GM12878 (cell line): Measurements from ENCODE around the gene BAK1. TPM values are rescaled to one million over a fixed set of nuclear protein-coding genes. Genes with fewer than 3 reads are reported as not detected.

Experiments
- ATAC-seq: fragments of 200-7000 bp; cut with Tn5 transposase; 3 replicates; pipeline ENCODE4 v1.9.1; 2020; ENCODE audit warnings: mild to moderate bottlenecking, moderate library complexity
- BruUV-seq: library from RNA; stranded (reverse); fragments of 400-500 nt; replicated peaks from 2 replicates; lab custom pipeline; 2021; lab: Mats Ljungman, UMichigan
- CTCF ChIA-PET: fragments of 300-600 bp; sonication (Branson Sonifier 250); formaldehyde crosslinking; extraction: SDS; loops from one replicate; lab custom pipeline; 2021; ENCODE audit warnings: inconsistent platforms; lab: Yijun Ruan, JAX
- POLR2A ChIA-PET: fragments of 350-600 bp; formaldehyde crosslinking; extraction: SDS; loops from one replicate; lab custom pipeline; 2021; ENCODE audit warnings: inconsistent platforms; lab: Charles Lee
- RAD21 ChIA-PET: fragments of 300-600 bp; sonication (Branson Sonifier 250); formaldehyde crosslinking; loops from one replicate; lab custom pipeline; 2023; ENCODE audit warnings: antibody characterized with exemption; ENCODE audit not compliant: unreplicated experiment; lab: Charles Lee
- SMC1A ChIA-PET: fragments of 300-600 bp; sonication (Branson Sonifier 250); formaldehyde crosslinking; loops from one replicate; lab custom pipeline; 2023; ENCODE audit not compliant: unreplicated experiment, uncharacterized antibody; lab: Charles Lee
- DNase-seq: peaks from one replicate; pipeline ENCODE4 v3.0.0-alpha.2; 2011; ENCODE audit warnings: low read depth, low spot score
- FAIRE-seq: peaks from 3 replicates; lab custom pipeline; 2011; peaks lifted over from hg19 to GRCh38; lab: Jason Lieb, UNC
- H2AFZ ChIP-seq: 2 replicates; pipeline ENCODE4 v1.6.0; 2011; ENCODE audit warnings: low read depth, low read length, control low read depth; ENCODE audit not compliant: control insufficient read depth
- H3K27ac ChIP-seq: 2 replicates; pipeline ENCODE4 v1.5.1; 2011; ENCODE audit warnings: control low read depth; ENCODE audit not compliant: control insufficient read depth, insufficient read depth
- H3K27me3 ChIP-seq, 2 experiments: replicated peaks in 1 of 2; 2 replicates each; pipeline versions ENCODE4 v1.6.0 to v1.6.1; 2011; ENCODE audit warnings: low read length in 1 of 2; ENCODE audit not compliant: control insufficient read depth in 2 of 2, insufficient read depth in 2 of 2
- H3K36me3 ChIP-seq, 2 experiments: 2 replicates each; pipeline ENCODE4 v1.5.1; 2011; ENCODE audit warnings: low read length in 1 of 2; ENCODE audit not compliant: control insufficient read depth in 2 of 2, insufficient read depth in 2 of 2
- H3K4me1 ChIP-seq: 2 replicates; pipeline ENCODE4 v1.6.1; 2011; ENCODE audit warnings: mild to moderate bottlenecking, low read length, moderate library complexity, mixed read lengths; ENCODE audit not compliant: control insufficient read depth, insufficient read depth
- H3K4me2 ChIP-seq: 2 replicates; pipeline ENCODE4 v1.6.0; 2011; ENCODE audit warnings: control low read depth; ENCODE audit not compliant: control insufficient read depth, insufficient read depth
- H3K4me3 ChIP-seq: fragments of 200-600 bp; sonication (generic); 2 replicates; pipeline ENCODE4 v1.5.1; 2016
- H3K79me2 ChIP-seq: 2 replicates; pipeline ENCODE4 v1.6.0; 2011; ENCODE audit warnings: low read length; ENCODE audit not compliant: control insufficient read depth, insufficient read depth
- H3K9ac ChIP-seq: 2 replicates; pipeline ENCODE4 v1.8.0; 2011; ENCODE audit warnings: low read length, control low read depth, mixed read lengths; ENCODE audit not compliant: control insufficient read depth, insufficient read depth
- H3K9me3 ChIP-seq: replicated peaks from 3 replicates; pipeline ENCODE4 v1.5.1; 2011; ENCODE audit warnings: mild to moderate bottlenecking, low read length; ENCODE audit not compliant: control insufficient read depth, insufficient read depth
- H4K20me1 ChIP-seq: 2 replicates; pipeline ENCODE4 v1.6.0; 2011; ENCODE audit not compliant: control insufficient read depth, insufficient read depth
- BACH1 ChIP-seq: fragments of 450-650 bp; IDR thresholded peaks from 2 replicates; pipeline ENCODE4 v1.6.1; 2017; ENCODE audit warnings: mild to moderate bottlenecking, borderline replicate concordance
- DPF2 ChIP-seq: fragments of 450-650 bp; IDR thresholded peaks from 2 replicates; pipeline ENCODE4 v1.6.1; 2017; ENCODE audit warnings: mild to moderate bottlenecking
- EGR1 ChIP-seq, 2 experiments: IDR thresholded peaks; 1 replicate in 1 of 2; 2 replicates in 1 of 2; pipeline ENCODE4 v1.6.1; 2011 to 2012; ENCODE audit warnings: low read depth in 2 of 2, low read length in 2 of 2, borderline replicate concordance in 1 of 2, mild to moderate bottlenecking in 1 of 2, moderate library complexity in 1 of 2
- GABPA ChIP-seq: IDR thresholded peaks from 2 replicates; pipeline ENCODE4 v1.6.1; 2014; ENCODE audit warnings: antibody characterized with exemption, low read depth, mild to moderate bottlenecking, inconsistent platforms
- HDGF ChIP-seq: fragments of 450-650 bp; IDR thresholded peaks from 2 replicates; pipeline ENCODE4 v1.6.1; 2016; ENCODE audit warnings: antibody characterized with exemption
- KLF5 ChIP-seq: fragments of 450-650 bp; IDR thresholded peaks from 2 replicates; pipeline ENCODE4 v1.6.1; 2014; ENCODE audit warnings: mild to moderate bottlenecking; ENCODE audit not compliant: partially characterized antibody
- MYB ChIP-seq: fragments of 150-350 bp; IDR thresholded peaks from 2 replicates; pipeline ENCODE4 v1.6.1; 2014; ENCODE audit warnings: mild to moderate bottlenecking, low read depth, low read length, borderline replicate concordance
- PAX8 ChIP-seq: fragments of 450-650 bp; IDR thresholded peaks from 2 replicates; pipeline ENCODE4 v1.6.1; 2017; ENCODE audit warnings: mild to moderate bottlenecking, moderate library complexity
- POLR2AphosphoS5 ChIP-seq: IDR thresholded peaks from 2 replicates; pipeline ENCODE4 v1.6.1; 2011; ENCODE audit warnings: mild to moderate bottlenecking, low read length, inconsistent platforms
- RELA ChIP-seq: fragments of 450-650 bp; IDR thresholded peaks from 2 replicates; pipeline ENCODE4 v1.8.0; 2014; ENCODE audit warnings: borderline replicate concordance; ENCODE audit not compliant: partially characterized antibody
- RFX5 ChIP-seq: IDR thresholded peaks from 2 replicates; pipeline ENCODE4 v1.6.1; 2011; ENCODE audit warnings: low read depth, low read length, improper control_type of control experiment
- SMAD1 ChIP-seq: fragments of 450-650 bp; IDR thresholded peaks from 2 replicates; pipeline ENCODE4 v1.6.1; 2018; ENCODE audit warnings: mild to moderate bottlenecking, low read depth; ENCODE audit not compliant: partially characterized antibody
- YBX1 ChIP-seq: fragments of 450-650 bp; IDR thresholded peaks from 2 replicates; pipeline ENCODE4 v1.6.1; 2016; ENCODE audit warnings: antibody characterized with exemption
- ZNF24 ChIP-seq: fragments of 450-650 bp; IDR thresholded peaks from 2 replicates; pipeline ENCODE4 v1.6.1; 2017; ENCODE audit warnings: antibody characterized with exemption, mild to moderate bottlenecking
- WGBS: methylation state at CpG from one replicate; pipeline ENCODE4 v1.1.6; 2016; ENCODE audit warnings: low lambda C conversion rate; ENCODE audit not compliant: insufficient replicate concordance, insufficient coverage; ENCODE audit errors: missing lambda C conversion rate; 5-methylcytosine and 5-hydroxymethylcytosine counted together
- in situ Hi-C: fragments of 300-500 bp; cut with MboI; formaldehyde crosslinking; loops from 9 replicates; pipeline ENCODE4 v1.14.3; 2018; ENCODE audit warnings: mixed read lengths
- intact Hi-C: fragments of 100-400 bp; cut with micrococcal nuclease; formaldehyde crosslinking; loops from one replicate; pipeline ENCODE4 v1.14.2; 2022; ENCODE audit not compliant: unreplicated experiment
- polyA plus RNA-seq, 11 experiments: library from polyadenylated mRNA; depleted of rRNA in 4 of 11; unstranded in 6 of 11; stranded (reverse) in 5 of 11; fragments of >200 nt; fragmentation: Nextera tagmentation in 4 of 11; fragmentation: Illumina TruSeq in 1 of 11; extraction: Ambion mirVana in 4 of 11; extraction: Trizol in 1 of 11; gene quantifications; 1 replicate in 1 of 11; 2 replicates in 10 of 11; pipeline versions ENCODE4 v1.2.1 to v1.2.3, GENCODE V29; 2011 to 2016; ENCODE audit warnings: inconsistent platforms in 2 of 11, missing spikeins in 2 of 11, low read depth in 1 of 11
- total RNA-seq, 4 experiments: library from RNA; depleted of rRNA in 3 of 4; stranded (reverse); fragments of >200 nt in 3 of 4; fragmentation: Illumina TruSeq in 1 of 4; extraction: Trizol in 1 of 4; gene quantifications; 2 replicates each; pipeline versions ENCODE4 v1.2.1 to v1.2.3, GENCODE V29; 2013 to 2021
- TF ChIP-seq, protein P1 (sequence below): IDR thresholded peaks from 2 replicates; pipeline ENCODE4 v1.6.1; 2011; ENCODE audit warnings: low read depth, mild to moderate bottlenecking, low read length, moderate library complexity, borderline replicate concordance; ENCODE audit errors: extremely low read depth
- TF ChIP-seq, protein P2 (sequence below): IDR thresholded peaks from 2 replicates; pipeline ENCODE4 v1.6.1; 2011; ENCODE audit warnings: borderline replicate concordance, low read depth, mild to moderate bottlenecking, moderate library complexity, mixed read lengths, low read length; ENCODE audit not compliant: insufficient read depth; ENCODE audit errors: extremely low read length
- TF ChIP-seq, protein P3 (sequence below): IDR thresholded peaks from 2 replicates; pipeline ENCODE4 v1.6.1; 2011; ENCODE audit warnings: borderline replicate concordance, low read depth, mild to moderate bottlenecking, moderate library complexity, low read length; ENCODE audit not compliant: insufficient read depth, poor library complexity, severe bottlenecking
- TF ChIP-seq, protein P4 (sequence below), 3 experiments: IDR thresholded peaks in 2 of 3; conservative IDR thresholded peaks in 1 of 3; 2 replicates each; pipeline ENCODE4 v1.5.1; 2011; ENCODE audit warnings: low read depth in 3 of 3, low read length in 3 of 3, mild to moderate bottlenecking in 3 of 3, control low read depth in 2 of 3, moderate library complexity in 2 of 3, inconsistent platforms in 1 of 3, mixed read lengths in 1 of 3; ENCODE audit not compliant: control insufficient read depth in 2 of 3, insufficient read depth in 1 of 3; ENCODE audit errors: extremely low read depth in 1 of 3
- TF ChIP-seq, protein P5 (sequence below): fragments of 450-650 bp; IDR thresholded peaks from 2 replicates; pipeline ENCODE4 v1.6.1; 2017; ENCODE audit warnings: borderline replicate concordance

BAK1 gene
- total and polyA plus RNA-seq, 10 of the 15 experiments (the other 5 are each of a cell fraction or from before 2014, with no cell fraction given), result 6.3 to 65.8 (median 29.6) TPM

DNA sequence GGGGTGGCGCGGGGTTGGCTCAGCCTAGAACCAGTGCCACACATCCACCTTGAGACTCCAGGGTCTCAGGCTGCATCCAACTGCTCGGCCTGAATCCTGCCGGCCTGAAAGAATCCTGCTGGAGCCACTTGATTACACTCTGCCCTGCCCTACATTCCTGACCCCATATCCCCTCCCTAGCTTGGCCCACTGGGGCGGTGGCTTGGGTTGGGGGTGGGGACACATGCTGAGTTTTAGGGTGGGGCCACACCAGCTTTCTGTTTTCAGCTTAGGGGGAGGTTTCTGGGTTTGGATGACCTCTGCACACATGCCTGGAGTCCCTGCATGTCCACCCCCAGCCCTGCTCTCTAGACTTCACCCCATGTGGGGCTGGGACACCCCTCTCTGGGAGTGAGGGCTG is 47.8 kb upstream of the BAK1 start:
- Histone ChIP-seq H4K20me1 (peaks cover 8% of the 10 kb centered on the region), H3K9me3 (no peaks in the 10 kb centered on the region), H3K79me2 (peaks cover 32% of the 10 kb centered on the region), H3K36me3 (peaks cover 0 to 2% of the 10 kb centered on the region in 2 experiments; a peak in 2 of 4 replicates), H3K4me2 (no peak overlapping the region), H3K4me3 (no peak overlapping the region), H3K27ac (no peak overlapping the region), H2AFZ (no peak overlapping the region), H3K9ac (no peak overlapping the region), H3K4me1 (peaks cover 25% of the 10 kb centered on the region), H3K27me3 (no peaks in the 10 kb centered on the region)
- ATAC-seq, result no peak
- ChIA-PET CTCF (interaction anchor here (1.0 kb wide), 1 partner anchor 38 kb away, joined by 4 read pairs; no protein-coding TSS in a partner anchor), SMC1A (interaction anchor here (0.9 kb wide), 1 partner anchor 58 kb away, joined by 3 read pairs; no protein-coding TSS in a partner anchor), POLR2A (interaction anchor here (0.6 kb wide), 1 partner anchor 22 kb away, joined by 7 read pairs; no protein-coding TSS in a partner anchor), RAD21 (no interaction called here)
- intact Hi-C loops (no loop called here), in situ Hi-C loops (no loop called here)
- WGBS, result 98% methylated on average over 5 of the region's 5 CpGs
- DNase-seq, result no peak
- no peak for FAIRE-seq
- BruUV-seq, result no TSS peak
- TF ChIP-seq HDGF (no peak), MYB (no peak), BACH1 (no peak), SMAD1 (no peak), YBX1 (no peak), KLF5 (no peak), ZNF24 (no peak), GABPA (no peak), RFX5 (no peak), POLR2AphosphoS5 (no peak), RELA (no peak), PAX8 (no peak), EGR1 (IDR thresholded peaks at IDR 0.05; ENCODE audit: borderline replicate concordance in 1 of 2, low read depth in 2 of 2, low read length in 2 of 2) (no peak), DPF2 (no peak)
- TF ChIP-seq, protein P1, sequence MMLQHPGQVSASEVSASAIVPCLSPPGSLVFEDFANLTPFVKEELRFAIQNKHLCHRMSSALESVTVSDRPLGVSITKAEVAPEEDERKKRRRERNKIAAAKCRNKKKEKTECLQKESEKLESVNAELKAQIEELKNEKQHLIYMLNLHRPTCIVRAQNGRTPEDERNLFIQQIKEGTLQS, result no peak
- TF ChIP-seq, protein P2, sequence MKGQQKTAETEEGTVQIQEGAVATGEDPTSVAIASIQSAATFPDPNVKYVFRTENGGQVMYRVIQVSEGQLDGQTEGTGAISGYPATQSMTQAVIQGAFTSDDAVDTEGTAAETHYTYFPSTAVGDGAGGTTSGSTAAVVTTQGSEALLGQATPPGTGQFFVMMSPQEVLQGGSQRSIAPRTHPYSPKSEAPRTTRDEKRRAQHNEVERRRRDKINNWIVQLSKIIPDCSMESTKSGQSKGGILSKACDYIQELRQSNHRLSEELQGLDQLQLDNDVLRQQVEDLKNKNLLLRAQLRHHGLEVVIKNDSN, result no peak
- TF ChIP-seq, protein P3, sequence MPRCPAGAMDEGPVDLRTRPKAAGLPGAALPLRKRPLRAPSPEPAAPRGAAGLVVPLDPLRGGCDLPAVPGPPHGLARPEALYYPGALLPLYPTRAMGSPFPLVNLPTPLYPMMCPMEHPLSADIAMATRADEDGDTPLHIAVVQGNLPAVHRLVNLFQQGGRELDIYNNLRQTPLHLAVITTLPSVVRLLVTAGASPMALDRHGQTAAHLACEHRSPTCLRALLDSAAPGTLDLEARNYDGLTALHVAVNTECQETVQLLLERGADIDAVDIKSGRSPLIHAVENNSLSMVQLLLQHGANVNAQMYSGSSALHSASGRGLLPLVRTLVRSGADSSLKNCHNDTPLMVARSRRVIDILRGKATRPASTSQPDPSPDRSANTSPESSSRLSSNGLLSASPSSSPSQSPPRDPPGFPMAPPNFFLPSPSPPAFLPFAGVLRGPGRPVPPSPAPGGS, result no peak
- TF ChIP-seq, protein P4, sequence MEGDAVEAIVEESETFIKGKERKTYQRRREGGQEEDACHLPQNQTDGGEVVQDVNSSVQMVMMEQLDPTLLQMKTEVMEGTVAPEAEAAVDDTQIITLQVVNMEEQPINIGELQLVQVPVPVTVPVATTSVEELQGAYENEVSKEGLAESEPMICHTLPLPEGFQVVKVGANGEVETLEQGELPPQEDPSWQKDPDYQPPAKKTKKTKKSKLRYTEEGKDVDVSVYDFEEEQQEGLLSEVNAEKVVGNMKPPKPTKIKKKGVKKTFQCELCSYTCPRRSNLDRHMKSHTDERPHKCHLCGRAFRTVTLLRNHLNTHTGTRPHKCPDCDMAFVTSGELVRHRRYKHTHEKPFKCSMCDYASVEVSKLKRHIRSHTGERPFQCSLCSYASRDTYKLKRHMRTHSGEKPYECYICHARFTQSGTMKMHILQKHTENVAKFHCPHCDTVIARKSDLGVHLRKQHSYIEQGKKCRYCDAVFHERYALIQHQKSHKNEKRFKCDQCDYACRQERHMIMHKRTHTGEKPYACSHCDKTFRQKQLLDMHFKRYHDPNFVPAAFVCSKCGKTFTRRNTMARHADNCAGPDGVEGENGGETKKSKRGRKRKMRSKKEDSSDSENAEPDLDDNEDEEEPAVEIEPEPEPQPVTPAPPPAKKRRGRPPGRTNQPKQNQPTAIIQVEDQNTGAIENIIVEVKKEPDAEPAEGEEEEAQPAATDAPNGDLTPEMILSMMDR (IDR thresholded peaks at IDR 0.05 in 2 of 3, conservative IDR thresholded peaks at IDR 0.05 in 1 of 3; ENCODE audit: control insufficient read depth in 2 of 3, extremely low read depth in 1 of 3, insufficient read depth in 1 of 3, low read depth in 3 of 3, low read length in 3 of 3), result no peak
- TF ChIP-seq, protein P5, sequence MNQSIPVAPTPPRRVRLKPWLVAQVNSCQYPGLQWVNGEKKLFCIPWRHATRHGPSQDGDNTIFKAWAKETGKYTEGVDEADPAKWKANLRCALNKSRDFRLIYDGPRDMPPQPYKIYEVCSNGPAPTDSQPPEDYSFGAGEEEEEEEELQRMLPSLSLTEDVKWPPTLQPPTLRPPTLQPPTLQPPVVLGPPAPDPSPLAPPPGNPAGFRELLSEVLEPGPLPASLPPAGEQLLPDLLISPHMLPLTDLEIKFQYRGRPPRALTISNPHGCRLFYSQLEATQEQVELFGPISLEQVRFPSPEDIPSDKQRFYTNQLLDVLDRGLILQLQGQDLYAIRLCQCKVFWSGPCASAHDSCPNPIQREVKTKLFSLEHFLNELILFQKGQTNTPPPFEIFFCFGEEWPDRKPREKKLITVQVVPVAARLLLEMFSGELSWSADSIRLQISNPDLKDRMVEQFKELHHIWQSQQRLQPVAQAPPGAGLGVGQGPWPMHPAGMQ, result no peak
